Activated CD4-positive, alpha-beta memory T cell treated with anti-CD3 and anti-CD28 coated beads for 36 hours (primary cell): ENCODE data around the gene IL17RB. TPM values are rescaled to one million over a fixed set of nuclear protein-coding genes. Genes with fewer than 3 reads are reported as not detected.

Experiments
- CTCF ChIA-PET: fragments of 350-600 bp; sonication (Branson Sonifier 250); formaldehyde crosslinking; loops from one replicate; lab custom pipeline; 2021; ENCODE audit warnings: antibody characterized with exemption, inconsistent platforms; lab: Charles Lee
- POLR2A ChIA-PET: fragments of 350-600 bp; sonication (Branson Sonifier 250); formaldehyde crosslinking; loops from one replicate; lab custom pipeline; 2021; ENCODE audit warnings: antibody characterized with exemption; lab: Charles Lee
- DNase-seq: peaks from one replicate; pipeline ENCODE4 v3.0.0-alpha.2; 2020
- H3K27ac Mint-ChIP-seq: one replicate; pipeline ENCODE4 v1.8.0; 2021; ENCODE audit warnings: mixed read lengths
- H3K27me3 Mint-ChIP-seq: one replicate; pipeline ENCODE4 v1.8.0; 2021; ENCODE audit warnings: mixed read lengths
- H3K36me3 Mint-ChIP-seq: one replicate; pipeline ENCODE4 v1.8.0; 2021; ENCODE audit warnings: mixed read lengths
- H3K4me1 Mint-ChIP-seq: one replicate; pipeline ENCODE4 v1.8.0; 2021; ENCODE audit warnings: low read depth, mixed read lengths
- H3K4me3 Mint-ChIP-seq: one replicate; pipeline ENCODE4 v1.8.0; 2021; ENCODE audit warnings: mild to moderate bottlenecking, mixed read lengths
- H3K9me3 Mint-ChIP-seq: one replicate; pipeline ENCODE4 v1.8.0; 2021; ENCODE audit warnings: mixed read lengths
- intact Hi-C: fragments of 100-400 bp; cut with micrococcal nuclease; formaldehyde crosslinking; loops from one replicate; pipeline ENCODE4 v1.15.1; 2023
- total RNA-seq, 2 experiments: library from RNA; stranded (reverse); gene quantifications; one replicate each; pipeline ENCODE4 v1.2.3, GENCODE V29; 2021

IL17RB gene
- total RNA-seq, 2 experiments from 2014 or later = 0.92 to 1.1 TPM

GRCh38 chr3:53841296-53841695, 5.1 kb upstream of the IL17RB start:
- peaks cover 26% of the 10 kb centered on the region for H3K27me3 Mint-ChIP-seq
- H3K9me3 Mint-ChIP-seq = no peaks in the 10 kb centered on the region
- DNase-seq = no peak
- H3K36me3 Mint-ChIP-seq = no peaks in the 10 kb centered on the region
- POLR2A ChIA-PET = no interaction called here
- intact Hi-C loops = no loop called here
- H3K4me3 Mint-ChIP-seq = no peak overlapping the region
- H3K27ac Mint-ChIP-seq = no peak overlapping the region
- no peaks in the 10 kb centered on the region for H3K4me1 Mint-ChIP-seq
- CTCF ChIA-PET = no interaction called here

GRCh38 chr3:53842436-53843194, 3.8 kb upstream of the IL17RB start:
- Mint-ChIP-seq H3K36me3 (no peaks in the 10 kb centered on the region), H3K27me3 (peaks cover 36% of the 10 kb centered on the region), H3K27ac (no peak overlapping the region), H3K4me3 (no peak overlapping the region), H3K9me3 (no peaks in the 10 kb centered on the region), H3K4me1 (peaks cover 2% of the 10 kb centered on the region)
- POLR2A ChIA-PET = no interaction called here
- CTCF ChIA-PET = no interaction called here
- intact Hi-C loops = no loop called here
- DNase-seq = no peak

GRCh38 chr3:53843195-53844177, 2.9 kb upstream of the IL17RB start:
- CTCF ChIA-PET = no interaction called here
- DNase-seq = no peak
- H3K4me1 Mint-ChIP-seq = peaks cover 2% of the 10 kb centered on the region
- H3K9me3 Mint-ChIP-seq = no peaks in the 10 kb centered on the region
- intact Hi-C loops = no loop called here
- H3K36me3 Mint-ChIP-seq = no peaks in the 10 kb centered on the region
- peaks cover 35% of the 10 kb centered on the region for H3K27me3 Mint-ChIP-seq
- no peak overlapping the region for H3K4me3 Mint-ChIP-seq
- POLR2A ChIA-PET = no interaction called here
- H3K27ac Mint-ChIP-seq = no peak overlapping the region

- Mint-ChIP-seq H3K4me3 (no peak overlapping the region), H3K27ac (no peak overlapping the region), H3K9me3 (no peaks in the 10 kb centered on the region), H3K36me3 (no peaks in the 10 kb centered on the region), H3K27me3 (peaks cover 36% of the 10 kb centered on the region), H3K4me1 (peaks cover 2% of the 10 kb centered on the region)
- POLR2A ChIA-PET = interaction anchor here (0.6 kb wide), 1 partner anchor 17 kb away, joined by 3 read pairs; no protein-coding TSS in a partner anchor
- no peak for DNase-seq
- CTCF ChIA-PET = no interaction called here
- intact Hi-C loops = no loop called here
Observed at GRCh38 chr3:53844262-53845102, 1.9 kb upstream of the IL17RB start.

- ChIA-PET POLR2A (interaction anchor here (0.6 kb wide), 1 partner anchor 16 kb away, joined by 3 read pairs; no protein-coding TSS in a partner anchor), CTCF (interaction anchor here (1.0 kb wide), 1 partner anchor 470 kb away, joined by 4 read pairs; no protein-coding TSS in a partner anchor)
- DNase-seq = no peak
- Mint-ChIP-seq H3K4me1 (peaks cover 2% of the 10 kb centered on the region), H3K27me3 (peaks cover 40% of the 10 kb centered on the region), H3K36me3 (no peaks in the 10 kb centered on the region), H3K27ac (no peak overlapping the region), H3K9me3 (no peaks in the 10 kb centered on the region), H3K4me3 (peak overlapping the region; percentile 51)
- intact Hi-C loops = no loop called here
Observed at GRCh38 chr3:53845103-53845880, 1.1 kb upstream of the IL17RB start.

GRCh38 chr3:53845881-53846133, 561 bp upstream of the IL17RB start:
- CTCF ChIA-PET = interaction anchor here (1.0 kb wide), 1 partner anchor 470 kb away, joined by 4 read pairs; no protein-coding TSS in a partner anchor
- H3K4me1 Mint-ChIP-seq = peaks cover 2% of the 10 kb centered on the region
- no peaks in the 10 kb centered on the region for H3K36me3 Mint-ChIP-seq
- no peaks in the 10 kb centered on the region for H3K9me3 Mint-ChIP-seq
- intact Hi-C loops = no loop called here
- POLR2A ChIA-PET = no interaction called here
- peaks cover 40% of the 10 kb centered on the region for H3K27me3 Mint-ChIP-seq
- H3K4me3 Mint-ChIP-seq = peak overlapping the region; percentile 51
- DNase-seq = no peak
- no peak overlapping the region for H3K27ac Mint-ChIP-seq

GRCh38 chr3:53846851-53847155, 435 bp downstream of the IL17RB start:
- CTCF ChIA-PET = no interaction called here
- Mint-ChIP-seq H3K36me3 (no peaks in the 10 kb centered on the region), H3K27ac (no peak overlapping the region), H3K27me3 (peaks cover 40% of the 10 kb centered on the region), H3K4me1 (peaks cover 2% of the 10 kb centered on the region), H3K9me3 (no peaks in the 10 kb centered on the region), H3K4me3 (peak overlapping the region; percentile 36)
- DNase-seq = no peak
- POLR2A ChIA-PET = no interaction called here
- intact Hi-C loops = no loop called here

- intact Hi-C loops = no loop called here
- Mint-ChIP-seq H3K4me1 (peaks cover 2% of the 10 kb centered on the region), H3K36me3 (no peaks in the 10 kb centered on the region), H3K4me3 (no peak overlapping the region), H3K9me3 (no peaks in the 10 kb centered on the region), H3K27ac (no peak overlapping the region), H3K27me3 (peaks cover 23% of the 10 kb centered on the region)
- ChIA-PET POLR2A (no interaction called here), CTCF (no interaction called here)
- DNase-seq = no peak
Observed at GRCh38 chr3:53849916-53850315, 3.5 kb downstream of the IL17RB start.

- Mint-ChIP-seq H3K4me3 (no peak overlapping the region), H3K27ac (no peak overlapping the region)
- intact Hi-C loops = no loop called here
Observed at GRCh38 chr3:53850895-53851294, 4.5 kb downstream of the IL17RB start.

GRCh38 chr3:53856964-53857363, 10.6 kb downstream of the IL17RB start:
- POLR2A ChIA-PET = no interaction called here
- Mint-ChIP-seq H3K4me1 (no peaks in the 10 kb centered on the region), H3K9me3 (no peaks in the 10 kb centered on the region), H3K27ac (no peak overlapping the region), H3K36me3 (peaks cover 11% of the 10 kb centered on the region), H3K27me3 (no peaks in the 10 kb centered on the region), H3K4me3 (no peak overlapping the region)
- CTCF ChIA-PET = no interaction called here
- intact Hi-C loops = no loop called here
- DNase-seq = no peak

More at GRCh38 chr3:53850895-53851294, 4.5 kb downstream of the IL17RB start:
- ChIA-PET POLR2A (no interaction called here), CTCF (no interaction called here)
- Mint-ChIP-seq H3K27me3 (peaks cover 16% of the 10 kb centered on the region), H3K36me3 (no peaks in the 10 kb centered on the region), H3K9me3 (no peaks in the 10 kb centered on the region), H3K4me1 (peaks cover 2% of the 10 kb centered on the region)
- DNase-seq = no peak

GRCh38 chr3:53858096-53858741, 11.9 kb downstream of the IL17RB start:
- CTCF ChIA-PET = no interaction called here
- no peak for DNase-seq
- no peaks in the 10 kb centered on the region for H3K9me3 Mint-ChIP-seq
- H3K4me1 Mint-ChIP-seq = no peaks in the 10 kb centered on the region
- no peaks in the 10 kb centered on the region for H3K27me3 Mint-ChIP-seq
- intact Hi-C loops = no loop called here
- H3K36me3 Mint-ChIP-seq = peaks cover 17% of the 10 kb centered on the region
- POLR2A ChIA-PET = no interaction called here
- no peak overlapping the region for H3K4me3 Mint-ChIP-seq
- no peak overlapping the region for H3K27ac Mint-ChIP-seq
